H9 (cell line): ENCODE measurements around the gene DUSP1. TPM values are rescaled to one million over a fixed set of nuclear protein-coding genes. Genes with fewer than 3 reads are reported as not detected.
A peak's percentile ranks its signal among the peaks of the same experiment; 100 is the strongest.

ENCODE experiments used
- DNase-seq: peaks from one replicate; pipeline ENCODE4 v3.0.0-alpha.2; 2017
- H2AFZ ChIP-seq: one replicate; pipeline ENCODE4 v1.6.1; 2013; ENCODE audit warnings: mild to moderate bottlenecking, low read length, control low read depth, moderate library complexity
- H2AK5ac ChIP-seq: 2 replicates; pipeline ENCODE4 v1.6.1; 2013; ENCODE audit warnings: low read length, control low read depth, mixed read lengths; ENCODE audit not compliant: insufficient read length
- H2BK120ac ChIP-seq: one replicate; pipeline ENCODE4 v1.6.1; 2013; ENCODE audit warnings: low read depth, mild to moderate bottlenecking, low read length, control low read depth, inconsistent platforms; ENCODE audit not compliant: poor library complexity, severe bottlenecking
- H2BK12ac ChIP-seq: 2 replicates; pipeline ENCODE4 v1.6.1; 2013; ENCODE audit warnings: low read length, control low read depth, mixed read lengths, low read depth; ENCODE audit not compliant: insufficient read length
- H2BK15ac ChIP-seq: 2 replicates; pipeline ENCODE4 v1.6.1; 2013; ENCODE audit warnings: low read depth, low read length, control low read depth
- H2BK20ac ChIP-seq: one replicate; pipeline ENCODE4 v1.6.1; 2013; ENCODE audit warnings: low read depth, mild to moderate bottlenecking, low read length, control low read depth, inconsistent platforms; ENCODE audit not compliant: poor library complexity, severe bottlenecking
- H2BK5ac ChIP-seq: 2 replicates; pipeline ENCODE4 v1.6.1; 2013; ENCODE audit warnings: low read length, control low read depth, mixed read lengths; ENCODE audit not compliant: insufficient read length
- H3K14ac ChIP-seq: 2 replicates; pipeline ENCODE4 v1.6.1; 2013; ENCODE audit warnings: low read length, control low read depth; ENCODE audit not compliant: insufficient read depth
- H3K18ac ChIP-seq: 2 replicates; pipeline ENCODE4 v1.6.1; 2013; ENCODE audit warnings: low read depth, mild to moderate bottlenecking, mixed read lengths, low read length, control low read depth; ENCODE audit not compliant: insufficient read length
- H3K23ac ChIP-seq: 2 replicates; pipeline ENCODE4 v1.6.1; 2013; ENCODE audit warnings: low read length, control low read depth, mixed read lengths, low read depth; ENCODE audit not compliant: insufficient read length
- H3K23me2 ChIP-seq: 2 replicates; pipeline ENCODE4 v1.6.1; 2013; ENCODE audit warnings: low read depth, mild to moderate bottlenecking, mixed read lengths, low read length, control low read depth; ENCODE audit not compliant: insufficient read length, poor library complexity, severe bottlenecking
- H3K27ac ChIP-seq: 2 replicates; pipeline ENCODE4 v1.5.1; 2013; ENCODE audit warnings: low read length, control low read depth, mixed read lengths, low read depth; ENCODE audit not compliant: insufficient read length
- H3K27me3 ChIP-seq: 2 replicates; pipeline ENCODE4 v1.6.1; 2013; ENCODE audit warnings: low read length, control low read depth, inconsistent platforms; ENCODE audit not compliant: insufficient read depth
- H3K4ac ChIP-seq: 2 replicates; pipeline ENCODE4 v1.6.1; 2013; ENCODE audit warnings: low read depth, mild to moderate bottlenecking, control low read depth, inconsistent platforms, low read length, moderate library complexity
- H3K4me1 ChIP-seq: 2 replicates; pipeline ENCODE4 v1.6.1; 2013; ENCODE audit warnings: low read length, control low read depth, inconsistent platforms; ENCODE audit not compliant: insufficient read depth
- H3K4me2 ChIP-seq: 2 replicates; pipeline ENCODE4 v1.6.1; 2013; ENCODE audit warnings: low read length, control low read depth, mixed read lengths; ENCODE audit not compliant: insufficient read length, insufficient read depth
- H3K56ac ChIP-seq: 2 replicates; pipeline ENCODE4 v1.6.1; 2013; ENCODE audit warnings: low read depth, mild to moderate bottlenecking, mixed read lengths, low read length, control low read depth; ENCODE audit not compliant: insufficient read length
- H3K79me1 ChIP-seq: 2 replicates; pipeline ENCODE4 v1.6.1; 2013; ENCODE audit warnings: low read depth, mild to moderate bottlenecking, moderate library complexity, low read length, control low read depth, inconsistent platforms; ENCODE audit not compliant: insufficient read depth, poor library complexity, severe bottlenecking
- H3K79me2 ChIP-seq: 2 replicates; pipeline ENCODE4 v1.6.1; 2013; ENCODE audit warnings: low read length, control low read depth, inconsistent platforms; ENCODE audit not compliant: insufficient read depth
- H3K9ac ChIP-seq: 2 replicates; pipeline ENCODE4 v1.6.1; 2013; ENCODE audit warnings: low read length, control low read depth, mixed read lengths; ENCODE audit not compliant: insufficient read length; ENCODE audit errors: extremely low read depth
- H3K9me3 ChIP-seq: one replicate; pipeline ENCODE4 v1.6.1; 2013; ENCODE audit warnings: low read depth, low read length, inconsistent platforms; ENCODE audit not compliant: control insufficient read depth
- H3T11ph ChIP-seq: one replicate; pipeline ENCODE4 v1.6.1; 2013; ENCODE audit warnings: mild to moderate bottlenecking, low read length, control low read depth, inconsistent platforms
- H4K20me1 ChIP-seq: one replicate; pipeline ENCODE4 v1.6.1; 2013; ENCODE audit not compliant: control insufficient read depth, insufficient read length, insufficient read depth
- H4K5ac ChIP-seq: 2 replicates; pipeline ENCODE4 v1.6.1; 2013; ENCODE audit warnings: low read depth, mild to moderate bottlenecking, mixed read lengths, low read length, control low read depth; ENCODE audit not compliant: insufficient read length
- H4K8ac ChIP-seq: replicated peaks from 2 replicates; pipeline ENCODE4 v1.6.1; 2013; ENCODE audit warnings: low read length, control low read depth, mixed read lengths, low read depth; ENCODE audit not compliant: insufficient read length
- H4K91ac ChIP-seq: 2 replicates; pipeline ENCODE4 v1.6.1; 2013; ENCODE audit warnings: low read depth, mild to moderate bottlenecking, moderate library complexity, mixed read lengths, low read length, control low read depth; ENCODE audit not compliant: insufficient read length
- H3K27ac Mint-ChIP-seq, 3 experiments: 2 replicates in 2 of 3; 3 replicates in 1 of 3; pipeline ENCODE4 v1.8.0; 2020 to 2021; ENCODE audit warnings: mixed read lengths in 3 of 3, mild to moderate bottlenecking in 1 of 3, moderate library complexity in 1 of 3
- H3K27me3 Mint-ChIP-seq: 2 replicates; pipeline ENCODE4 v1.8.0; 2021; ENCODE audit warnings: low read depth, mild to moderate bottlenecking, moderate library complexity, mixed read lengths
- H3K36me3 Mint-ChIP-seq, 3 experiments: 2 replicates in 2 of 3; 3 replicates in 1 of 3; pipeline ENCODE4 v1.8.0; 2020 to 2021; ENCODE audit warnings: low read depth in 3 of 3, mixed read lengths in 3 of 3; ENCODE audit not compliant: insufficient read depth in 1 of 3
- H3K4me1 Mint-ChIP-seq, 2 experiments: 2 replicates each; pipeline ENCODE4 v1.8.0; 2020; ENCODE audit warnings: mixed read lengths in 2 of 2
- H3K4me3 Mint-ChIP-seq, 2 experiments: 2 replicates in 1 of 2; 3 replicates in 1 of 2; pipeline ENCODE4 v1.8.0; 2020 to 2021; ENCODE audit warnings: mild to moderate bottlenecking in 2 of 2, mixed read lengths in 2 of 2, moderate library complexity in 1 of 2
- H3K9me3 Mint-ChIP-seq, 2 experiments: 2 replicates in 1 of 2; 3 replicates in 1 of 2; pipeline ENCODE4 v1.8.0; 2020; ENCODE audit warnings: mild to moderate bottlenecking in 2 of 2, mixed read lengths in 2 of 2, moderate library complexity in 1 of 2
- WGBS: extraction: QIAGEN DNeasy Blood & Tissue Kit; methylation state at CpG from one replicate; pipeline ENCODE4 v1.1.7; 2013; ENCODE audit warnings: missing lambda C conversion rate, low lambda C conversion rate, mixed read lengths; ENCODE audit not compliant: insufficient read length; ENCODE audit errors: extremely low coverage; 5-methylcytosine and 5-hydroxymethylcytosine counted together
- total RNA-seq: library from RNA; stranded (reverse); gene quantifications from 2 replicates; pipeline ENCODE4 v1.2.1, GENCODE V29; 2021
- TF ChIP-seq, protein P1 (sequence below): fragments of 200-600 bp; sonication (generic); conservative IDR thresholded peaks from 3 replicates; pipeline ENCODE4 v1.8.0; 2021; ENCODE audit warnings: antibody characterized with exemption, mild to moderate bottlenecking

DUSP1 gene
- total RNA-seq, 1 experiment from 2014 or later, result 10.9 TPM

DNA sequence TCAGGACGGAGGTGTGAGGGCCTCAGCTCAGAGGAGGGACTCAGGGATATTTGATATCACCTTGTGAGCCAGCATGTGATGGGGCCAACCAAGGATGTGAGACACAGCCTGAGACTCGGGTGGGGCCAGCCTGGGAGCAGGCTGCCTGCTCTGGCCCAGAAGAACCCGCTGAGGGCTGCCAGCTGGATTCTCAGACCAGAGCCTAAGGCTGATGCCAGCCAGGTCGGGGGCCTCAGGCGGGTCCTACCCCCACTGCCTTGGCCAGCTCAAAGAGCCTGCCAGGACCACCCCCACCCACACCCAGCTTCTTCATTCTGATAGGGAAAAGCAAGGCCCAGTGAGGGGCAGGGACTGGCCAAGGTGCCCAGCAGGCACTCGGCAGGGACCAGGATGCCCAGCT, 20.3 kb upstream of the DUSP1 start:
- no peak overlapping the region for H3K27ac Mint-ChIP-seq
- no CpG with 5 or more reads among the region's 6 CpGs for WGBS

More for the DNA sequence above, 20.3 kb upstream of the DUSP1 start:
- Histone ChIP-seq H2BK5ac (no peak overlapping the region), H3K23me2 (no peaks in the 10 kb centered on the region), H3K56ac (no peak overlapping the region), H4K91ac (no peak overlapping the region), H3K4me1 (no peaks in the 10 kb centered on the region), H3K9ac (no peak overlapping the region), H2AK5ac (no peak overlapping the region), H4K20me1 (no peaks in the 10 kb centered on the region), H3K27ac (no peak overlapping the region), H3T11ph (no peak overlapping the region), H3K79me2 (no peaks in the 10 kb centered on the region), H2BK15ac (no peak overlapping the region), H3K18ac (no peak overlapping the region), H3K9me3 (no peaks in the 10 kb centered on the region), H4K5ac (no peak overlapping the region), H3K79me1 (no peaks in the 10 kb centered on the region), H3K4ac (no peak overlapping the region; the same call in 1 of the 2 replicates), H3K23ac (no peak overlapping the region), H2AFZ (no peak overlapping the region), H2BK120ac (no peak overlapping the region), H4K8ac (no peak overlapping the region), H3K14ac (no peak overlapping the region; the same call in 1 of the 2 replicates), H3K4me2 (no peak overlapping the region), H3K27me3 (no peaks in the 10 kb centered on the region), H2BK20ac (no peak overlapping the region), H2BK12ac (no peak overlapping the region)
- no peaks in the 10 kb centered on the region for H3K36me3 Mint-ChIP-seq
- peak; percentile 17 for DNase-seq
- TF ChIP-seq, protein P1, sequence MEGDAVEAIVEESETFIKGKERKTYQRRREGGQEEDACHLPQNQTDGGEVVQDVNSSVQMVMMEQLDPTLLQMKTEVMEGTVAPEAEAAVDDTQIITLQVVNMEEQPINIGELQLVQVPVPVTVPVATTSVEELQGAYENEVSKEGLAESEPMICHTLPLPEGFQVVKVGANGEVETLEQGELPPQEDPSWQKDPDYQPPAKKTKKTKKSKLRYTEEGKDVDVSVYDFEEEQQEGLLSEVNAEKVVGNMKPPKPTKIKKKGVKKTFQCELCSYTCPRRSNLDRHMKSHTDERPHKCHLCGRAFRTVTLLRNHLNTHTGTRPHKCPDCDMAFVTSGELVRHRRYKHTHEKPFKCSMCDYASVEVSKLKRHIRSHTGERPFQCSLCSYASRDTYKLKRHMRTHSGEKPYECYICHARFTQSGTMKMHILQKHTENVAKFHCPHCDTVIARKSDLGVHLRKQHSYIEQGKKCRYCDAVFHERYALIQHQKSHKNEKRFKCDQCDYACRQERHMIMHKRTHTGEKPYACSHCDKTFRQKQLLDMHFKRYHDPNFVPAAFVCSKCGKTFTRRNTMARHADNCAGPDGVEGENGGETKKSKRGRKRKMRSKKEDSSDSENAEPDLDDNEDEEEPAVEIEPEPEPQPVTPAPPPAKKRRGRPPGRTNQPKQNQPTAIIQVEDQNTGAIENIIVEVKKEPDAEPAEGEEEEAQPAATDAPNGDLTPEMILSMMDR, result no peak
- H3K4me1 Mint-ChIP-seq, result peaks cover 0 to 11% of the 10 kb centered on the region in 2 experiments; a peak in 3 of 4 replicates
- H3K27me3 Mint-ChIP-seq, result no peaks in the 10 kb centered on the region; the same call in none of the 2 replicates
- no peak overlapping the region for H3K4me3 Mint-ChIP-seq
- no peaks in the 10 kb centered on the region; a peak in 1 of 5 replicates for H3K9me3 Mint-ChIP-seq
